Measurements from ENCODE around the gene TNS1. TPM values are rescaled to one million over a fixed set of nuclear protein-coding genes. Genes with fewer than 3 reads are reported as not detected.

The TNS1 gene
- total RNA-seq, 1 donor from 2014 or later: 7.9 TPM

DNA sequence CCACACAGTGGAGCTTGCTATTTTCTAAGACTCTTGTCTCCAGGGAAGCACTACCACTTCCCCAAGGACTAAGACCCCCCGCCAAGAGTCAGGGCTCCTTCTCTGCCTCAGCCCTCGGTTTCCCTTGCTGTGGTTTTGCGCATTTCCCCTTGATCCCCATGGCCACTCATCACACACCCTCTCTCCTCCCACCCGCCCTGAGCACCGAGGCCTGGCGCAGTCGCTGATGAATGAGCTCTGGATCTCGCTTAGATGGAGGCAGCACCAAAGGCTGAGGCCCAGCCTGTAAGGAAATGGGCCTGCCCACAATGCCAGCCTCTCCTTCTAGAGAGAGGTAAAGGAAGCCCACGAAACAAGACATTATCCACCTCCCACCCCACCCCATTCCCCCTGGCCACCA is 96.9 kb downstream of the TNS1 start:
- no peak for DNase-seq (ENCODE audit: low spot score, unreplicated experiment)
- H3K36me3 Mint-ChIP-seq (ENCODE audit: insufficient read depth): no peaks in the 10 kb centered on the region
- H3K27ac Mint-ChIP-seq: no peak overlapping the region
- H3K4me3 Mint-ChIP-seq (ENCODE audit: low read depth): no peak overlapping the region
- no peaks in the 10 kb centered on the region for H3K9me3 Mint-ChIP-seq (ENCODE audit: low read depth)
- H3K4me1 Mint-ChIP-seq (ENCODE audit: low read depth): peaks cover 9% of the 10 kb centered on the region
- TF ChIP-seq, protein P1, sequence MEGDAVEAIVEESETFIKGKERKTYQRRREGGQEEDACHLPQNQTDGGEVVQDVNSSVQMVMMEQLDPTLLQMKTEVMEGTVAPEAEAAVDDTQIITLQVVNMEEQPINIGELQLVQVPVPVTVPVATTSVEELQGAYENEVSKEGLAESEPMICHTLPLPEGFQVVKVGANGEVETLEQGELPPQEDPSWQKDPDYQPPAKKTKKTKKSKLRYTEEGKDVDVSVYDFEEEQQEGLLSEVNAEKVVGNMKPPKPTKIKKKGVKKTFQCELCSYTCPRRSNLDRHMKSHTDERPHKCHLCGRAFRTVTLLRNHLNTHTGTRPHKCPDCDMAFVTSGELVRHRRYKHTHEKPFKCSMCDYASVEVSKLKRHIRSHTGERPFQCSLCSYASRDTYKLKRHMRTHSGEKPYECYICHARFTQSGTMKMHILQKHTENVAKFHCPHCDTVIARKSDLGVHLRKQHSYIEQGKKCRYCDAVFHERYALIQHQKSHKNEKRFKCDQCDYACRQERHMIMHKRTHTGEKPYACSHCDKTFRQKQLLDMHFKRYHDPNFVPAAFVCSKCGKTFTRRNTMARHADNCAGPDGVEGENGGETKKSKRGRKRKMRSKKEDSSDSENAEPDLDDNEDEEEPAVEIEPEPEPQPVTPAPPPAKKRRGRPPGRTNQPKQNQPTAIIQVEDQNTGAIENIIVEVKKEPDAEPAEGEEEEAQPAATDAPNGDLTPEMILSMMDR (IDR thresholded peaks at IDR 0.05; ENCODE audit: unreplicated experiment): no peak
- H3K27me3 Mint-ChIP-seq: peaks cover 8% of the 10 kb centered on the region

DNA sequence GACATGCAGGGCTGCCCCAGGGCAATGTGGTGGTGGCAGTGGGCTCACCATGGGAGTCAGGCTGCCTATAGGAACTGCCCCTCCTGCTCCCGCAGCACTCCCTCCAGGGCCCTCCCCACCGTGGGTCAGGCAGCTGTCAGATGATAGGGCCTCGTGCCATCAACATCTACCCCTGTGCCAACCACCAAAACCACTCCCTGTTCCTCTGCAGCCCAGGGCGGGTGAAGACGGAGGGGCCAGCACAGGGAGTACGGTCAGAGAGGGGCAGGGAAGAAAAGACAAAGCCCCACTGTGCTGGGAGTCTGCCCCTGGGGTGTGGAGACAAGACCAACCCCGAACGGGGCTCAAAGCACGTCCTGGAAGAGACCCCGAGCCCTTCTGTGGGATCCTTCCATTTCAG is 97.4 kb downstream of the TNS1 start:
- Mint-ChIP-seq H3K4me3 (ENCODE audit: low read depth) (no peak overlapping the region), H3K36me3 (ENCODE audit: insufficient read depth) (no peaks in the 10 kb centered on the region), H3K27ac (no peak overlapping the region), H3K9me3 (ENCODE audit: low read depth) (no peaks in the 10 kb centered on the region), H3K4me1 (ENCODE audit: low read depth) (peaks cover 9% of the 10 kb centered on the region), H3K27me3 (peaks cover 8% of the 10 kb centered on the region)
- TF ChIP-seq, protein P1 (IDR thresholded peaks at IDR 0.05; ENCODE audit: unreplicated experiment): no peak
- DNase-seq (ENCODE audit: low spot score, unreplicated experiment): no peak

DNA sequence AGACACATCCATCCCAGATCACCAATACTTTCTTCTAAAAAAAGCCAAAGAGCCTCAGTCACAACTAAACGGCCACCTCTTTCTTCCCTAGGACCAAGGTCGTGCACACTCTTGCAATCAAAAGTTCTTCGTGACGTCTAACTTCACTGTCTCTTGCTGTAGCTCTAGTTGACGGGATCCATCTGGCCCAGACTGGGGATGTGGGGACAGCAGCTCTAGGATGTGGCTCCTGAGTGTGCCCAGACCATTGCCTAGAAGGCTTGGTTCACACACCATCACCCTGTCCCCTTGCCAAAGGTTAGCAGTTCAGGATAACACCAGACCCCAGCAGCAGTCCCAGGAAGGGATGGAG is 98.2 kb downstream of the TNS1 start:
- TF ChIP-seq, protein P1 (IDR thresholded peaks at IDR 0.05; ENCODE audit: unreplicated experiment): no peak
- Mint-ChIP-seq H3K4me3 (ENCODE audit: low read depth) (no peak overlapping the region), H3K4me1 (ENCODE audit: low read depth) (peaks cover 9% of the 10 kb centered on the region), H3K27ac (no peak overlapping the region), H3K9me3 (ENCODE audit: low read depth) (no peaks in the 10 kb centered on the region), H3K36me3 (ENCODE audit: insufficient read depth) (no peaks in the 10 kb centered on the region), H3K27me3 (peaks cover 8% of the 10 kb centered on the region)
- no peak for DNase-seq (ENCODE audit: low spot score, unreplicated experiment)

DNA sequence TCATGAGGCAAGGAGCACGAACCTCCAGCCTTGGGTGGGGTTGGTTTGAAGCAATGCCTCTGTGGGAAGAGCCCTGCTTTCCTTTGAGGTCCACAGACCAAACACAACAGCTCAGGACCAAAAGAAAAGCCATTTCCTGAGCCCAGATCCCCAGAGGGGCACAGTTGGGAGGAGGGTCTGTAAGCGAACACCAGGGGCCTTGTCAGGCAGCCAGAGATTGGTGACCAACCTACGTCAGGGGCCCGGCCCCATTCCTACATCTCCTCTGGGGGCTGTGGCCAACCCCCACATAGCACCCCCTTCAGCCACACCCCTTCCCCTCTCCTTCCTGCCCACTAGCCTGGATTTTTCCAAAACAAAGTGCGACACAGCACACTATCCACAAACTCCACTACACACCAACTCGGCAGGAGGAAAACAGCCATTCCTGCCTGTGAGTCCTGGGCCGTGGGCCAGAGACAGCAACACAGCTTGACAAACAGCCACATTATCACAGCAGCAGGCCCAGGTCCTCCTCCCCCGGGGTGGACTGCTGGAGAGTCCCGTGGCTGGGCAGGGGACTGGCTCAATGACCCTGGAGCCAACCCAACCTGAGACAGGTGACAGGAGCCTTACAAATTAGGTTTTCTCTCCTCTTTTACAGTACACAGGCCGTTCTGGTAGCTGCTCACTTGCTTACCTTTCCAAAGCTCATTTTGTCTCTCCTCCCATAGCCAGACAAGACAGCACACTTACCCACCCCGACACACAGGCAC is 98.8 kb downstream of the TNS1 start:
- no peak overlapping the region for H3K27ac Mint-ChIP-seq
- no peak overlapping the region for H3K4me3 Mint-ChIP-seq (ENCODE audit: low read depth)
- TF ChIP-seq, protein P1 (IDR thresholded peaks at IDR 0.05; ENCODE audit: unreplicated experiment): no peak
- DNase-seq (ENCODE audit: low spot score, unreplicated experiment): no peak
- no peaks in the 10 kb centered on the region for H3K9me3 Mint-ChIP-seq (ENCODE audit: low read depth)
- peaks cover 9% of the 10 kb centered on the region for H3K4me1 Mint-ChIP-seq (ENCODE audit: low read depth)
- H3K36me3 Mint-ChIP-seq (ENCODE audit: insufficient read depth): no peaks in the 10 kb centered on the region
- H3K27me3 Mint-ChIP-seq: peaks cover 8% of the 10 kb centered on the region

DNA sequence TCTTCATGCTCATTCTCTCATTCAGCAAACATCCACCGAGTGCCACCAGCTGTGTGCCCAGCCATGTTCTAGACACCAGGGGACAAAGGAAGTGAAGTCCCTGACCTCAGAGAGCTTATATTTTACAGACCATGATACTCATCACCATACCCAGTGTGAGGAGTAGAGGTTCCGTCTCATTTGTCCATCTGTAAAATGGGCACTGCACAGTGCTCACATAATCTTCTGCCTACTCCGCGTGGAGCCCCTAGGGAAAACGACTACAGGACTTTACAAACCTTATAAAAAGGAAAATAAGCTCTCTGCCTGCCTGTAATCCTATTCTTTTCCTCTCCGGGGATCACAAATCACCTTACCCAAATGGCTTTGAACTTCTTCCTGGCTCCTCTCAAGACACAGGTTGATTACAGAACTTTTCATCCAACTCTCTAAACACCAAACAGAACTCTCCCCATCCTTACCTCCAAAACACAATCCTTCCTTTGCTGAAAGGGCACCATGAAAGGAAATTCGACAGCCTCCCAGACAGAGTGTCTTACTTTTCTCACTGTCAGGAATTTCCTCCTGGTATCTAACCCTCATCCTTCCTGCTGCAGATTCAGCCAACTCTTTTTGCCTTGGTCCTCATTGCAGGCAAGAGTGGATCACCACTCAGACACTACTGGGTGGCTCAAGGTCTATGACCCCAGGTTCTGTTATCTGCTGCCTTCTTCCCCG is 99.5 kb downstream of the TNS1 start:
- H3K27me3 Mint-ChIP-seq: peaks cover 8% of the 10 kb centered on the region
- TF ChIP-seq, protein P1 (IDR thresholded peaks at IDR 0.05; ENCODE audit: unreplicated experiment): no peak
- DNase-seq (ENCODE audit: low spot score, unreplicated experiment): no peak
- peaks cover 9% of the 10 kb centered on the region for H3K4me1 Mint-ChIP-seq (ENCODE audit: low read depth)
- H3K27ac Mint-ChIP-seq: no peak overlapping the region
- H3K9me3 Mint-ChIP-seq (ENCODE audit: low read depth): no peaks in the 10 kb centered on the region
- H3K36me3 Mint-ChIP-seq (ENCODE audit: insufficient read depth): no peaks in the 10 kb centered on the region
- H3K4me3 Mint-ChIP-seq (ENCODE audit: low read depth): no peak overlapping the region
